ENCODE data around the gene MRPL20. TPM values are rescaled to one million over a fixed set of nuclear protein-coding genes. Genes with fewer than 3 reads are reported as not detected.
A peak's percentile ranks its signal among the peaks of the same experiment; 100 is the strongest.

The MRPL20 gene
- total RNA-seq, 4 donors from 2014 or later = 34.3 to 114 (median 65.1) TPM

- H3K27me3 ChIP-seq = no peaks in the 10 kb centered on the region
- no peak for TF ChIP-seq POLR2A (IDR thresholded peaks at IDR 0.05)
- TF ChIP-seq CTCF (IDR thresholded peaks at IDR 0.05) = no peak
- H3K9me3 ChIP-seq = no peaks in the 10 kb centered on the region
- DNase-seq = no peak
- H3K4me1 ChIP-seq = peaks cover 5 to 24% of the 10 kb centered on the region in 2 donors
- intact Hi-C loops (cut with DNase I; ENCODE audit: low total_unique reads) = loop anchor here (10.0 kb wide), 1 partner anchor 50 kb away; the partner anchor contains the start of genes ACAP3 and PUSL1
- no peaks in the 10 kb centered on the region for H3K36me3 ChIP-seq
- H3K27ac ChIP-seq = peak overlapping the region; percentile 64 to 96
- H3K4me3 ChIP-seq = no peak overlapping the region
Measured at GRCh38 chr1:1354271-1355247, 52.5 kb downstream of the MRPL20 start.

DNA sequence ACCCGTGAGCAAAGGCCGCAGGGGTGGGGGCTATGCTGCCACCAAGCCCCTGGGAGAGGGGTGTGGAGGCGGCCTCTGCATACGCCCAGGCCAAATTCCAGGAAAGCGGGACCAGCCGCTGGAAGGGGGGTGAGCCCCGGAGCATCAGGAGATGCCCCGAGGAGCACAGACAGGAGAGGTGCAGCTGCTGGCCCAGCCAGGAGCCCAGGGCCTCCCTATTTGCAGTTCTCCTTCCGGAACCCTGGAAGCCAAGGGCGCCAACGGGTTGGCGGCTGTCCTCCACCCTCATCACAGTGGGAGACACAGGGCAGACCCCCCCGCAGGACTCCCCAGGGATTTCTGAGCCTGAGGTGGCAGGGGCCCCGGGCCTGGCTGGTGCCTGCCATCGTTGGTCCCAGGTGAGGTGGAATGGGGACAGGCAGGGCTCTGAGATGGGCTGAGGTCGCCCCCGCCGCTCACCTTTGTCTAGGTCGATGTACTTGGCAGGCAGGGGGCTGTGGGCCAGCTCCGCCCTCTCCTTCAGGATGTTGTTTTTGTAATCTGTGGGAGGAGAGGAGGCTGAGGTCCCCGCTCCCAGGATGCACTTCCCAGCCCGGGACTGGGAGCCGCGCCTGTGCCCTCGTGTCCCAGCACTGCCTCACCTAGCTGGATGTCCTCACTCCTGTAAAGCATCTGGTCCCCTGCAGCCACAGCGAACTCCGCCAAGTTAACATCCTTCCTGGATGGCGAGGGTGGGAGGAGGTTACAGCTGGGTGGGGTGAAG is 53.5 kb downstream of the MRPL20 start:
- Histone ChIP-seq H3K36me3 (no peaks in the 10 kb centered on the region), H3K4me3 (no peak overlapping the region), H3K4me1 (peaks cover 5 to 25% of the 10 kb centered on the region in 2 donors), H3K27me3 (no peaks in the 10 kb centered on the region), H3K9me3 (no peaks in the 10 kb centered on the region), H3K27ac (peak overlapping the region; percentile 64 to 96)
- TF ChIP-seq POLR2A (IDR thresholded peaks at IDR 0.05) (no peak), CTCF (IDR thresholded peaks at IDR 0.05) (no peak)
- intact Hi-C loops (cut with DNase I; ENCODE audit: low total_unique reads) = loop anchor here (10.0 kb wide), 1 partner anchor 49 kb away; the partner anchor contains the start of genes ACAP3 and PUSL1
- no peak for DNase-seq

GRCh38 chr1:1352786-1353388 is 54.2 kb downstream of the MRPL20 start:
- H3K36me3 ChIP-seq = no peaks in the 10 kb centered on the region
- intact Hi-C loops (cut with DNase I; ENCODE audit: low total_unique reads) = loop anchor here (10.0 kb wide), 1 partner anchor 48 kb away; the partner anchor contains the start of genes ACAP3 and PUSL1
- no peak overlapping the region for H3K4me3 ChIP-seq
- H3K27ac ChIP-seq = peak overlapping the region; percentile 64 to 96
- TF ChIP-seq CTCF (IDR thresholded peaks at IDR 0.05) (no peak), POLR2A (IDR thresholded peaks at IDR 0.05) (no peak)
- DNase-seq = no peak
- no peaks in the 10 kb centered on the region for H3K27me3 ChIP-seq
- peaks cover 6 to 29% of the 10 kb centered on the region in 2 donors for H3K4me1 ChIP-seq
- no peaks in the 10 kb centered on the region for H3K9me3 ChIP-seq

Other genes starting within 250 kb of the MRPL20 start
- gene TTLL10, start 233.4 kb downstream of the MRPL20 start, total RNA-seq = under 1 TPM in 2 of 4 donors, not detected in 2; 0.35 to 0.51 TPM
- gene TNFRSF18, start 200.7 kb downstream of the MRPL20 start, total RNA-seq = 1 to 10 TPM in 1 of 4 donors, under 1 TPM in 1, not detected in 2; 0.37 to 2.6 TPM
- gene TNFRSF4, start 193.1 kb downstream of the MRPL20 start, total RNA-seq = 1 to 10 TPM in 2 of 4 donors, not detected in 2; 1.3 to 1.5 TPM
- 100 to 1,000 TPM in 1 of 4 donors, 10 to 100 TPM in 3; 29.7 to 105 (median 50.3) TPM for gene SDF4, start 175.3 kb downstream of the MRPL20 start, total RNA-seq
- 10 to 100 TPM in 3 of 4 donors, 1 to 10 TPM in 1; 1.8 to 23.5 (median 17.6) TPM for gene B3GALT6, start 175.1 kb downstream of the MRPL20 start, total RNA-seq
- 1 to 10 TPM in 2 of 4 donors, not detected in 2; 3.1 to 8.2 TPM for gene C1QTNF12, start 160.6 kb downstream of the MRPL20 start, total RNA-seq
- gene UBE2J2, start 133.4 kb downstream of the MRPL20 start, total RNA-seq = 10 to 100 TPM in 3 of 4 donors, 1 to 10 TPM in 1; 9.5 to 66.1 (median 49.8) TPM
- gene SCNN1D, start 126.9 kb downstream of the MRPL20 start, total RNA-seq = 1 to 10 TPM in 3 of 4 donors, under 1 TPM in 1; 0.26 to 8.4 (median 4.4) TPM
- gene ACAP3, start 99.4 kb downstream of the MRPL20 start, total RNA-seq = 10 to 100 TPM; 11.2 to 98.5 (median 44.0) TPM
- 10 to 100 TPM; 14.7 to 34.1 (median 24.3) TPM for gene PUSL1, start 98.7 kb downstream of the MRPL20 start, total RNA-seq
- 100 to 1,000 TPM in 2 of 4 donors, 10 to 100 TPM in 2; 45.6 to 277 (median 130) TPM for gene INTS11, start 82.6 kb downstream of the MRPL20 start, total RNA-seq
- 10 to 100 TPM in 2 of 4 donors, 1 to 10 TPM in 2; 3.5 to 23.9 (median 16.4) TPM for gene CPTP, start 82.5 kb downstream of the MRPL20 start, total RNA-seq
- under 1 TPM in 2 of 4 donors, not detected in 2; 0.14 to 0.34 TPM for gene TAS1R3, start 76.0 kb downstream of the MRPL20 start, total RNA-seq
- 10 to 100 TPM; 35.6 to 94.5 (median 49.7) TPM for gene DVL1, start 57.9 kb downstream of the MRPL20 start, total RNA-seq
- gene MXRA8, start 48.7 kb downstream of the MRPL20 start, total RNA-seq = 100 to 1,000 TPM in 2 of 4 donors, 10 to 100 TPM in 2; 86.1 to 143 (median 117) TPM
- 10 to 100 TPM; 13.2 to 75.8 (median 31.1) TPM for gene AURKAIP1, start 32.1 kb downstream of the MRPL20 start, total RNA-seq
- 100 to 1,000 TPM; 207 to 351 (median 281) TPM for gene CCNL2, start 8.0 kb downstream of the MRPL20 start, total RNA-seq
- 10 to 100 TPM in 2 of 4 donors, 1 to 10 TPM in 2; 1.3 to 20.0 (median 6.7) TPM for gene ANKRD65, start 14.0 kb upstream of the MRPL20 start, total RNA-seq
- 10 to 100 TPM; 15.6 to 67.1 (median 47.1) TPM for gene VWA1, start 28.4 kb upstream of the MRPL20 start, total RNA-seq
- 1 to 10 TPM in 2 of 4 donors, under 1 TPM in 1, not detected in 1; 0.77 to 3.8 (median 1.7) TPM for gene ATAD3C, start 42.4 kb upstream of the MRPL20 start, total RNA-seq
- 10 to 100 TPM in 3 of 4 donors, 1 to 10 TPM in 1; 2.1 to 20.5 (median 17.8) TPM for gene ATAD3B, start 64.5 kb upstream of the MRPL20 start, total RNA-seq
- gene ATAD3A, start 104.9 kb upstream of the MRPL20 start, total RNA-seq = 10 to 100 TPM in 3 of 4 donors, 1 to 10 TPM in 1; 1.8 to 14.8 (median 11.7) TPM
- gene TMEM240, start 133.3 kb upstream of the MRPL20 start, total RNA-seq = 10 to 100 TPM in 1 of 4 donors, 1 to 10 TPM in 1, not detected in 2; 9.4 to 16.3 TPM
- gene SSU72, start 167.6 kb upstream of the MRPL20 start, total RNA-seq = 100 to 1,000 TPM in 2 of 4 donors, 10 to 100 TPM in 2; 44.0 to 273 (median 78.4) TPM
- gene FNDC10, start 192.8 kb upstream of the MRPL20 start, total RNA-seq = under 1 TPM in 2 of 4 donors, not detected in 2; 0.40 to 0.48 TPM
- 10 to 100 TPM; 43.0 to 78.2 (median 57.6) TPM for gene MIB2, start 208.2 kb upstream of the MRPL20 start, total RNA-seq
- 10 to 100 TPM; 10.0 to 97.3 (median 43.7) TPM for gene MMP23B, start 224.9 kb upstream of the MRPL20 start, total RNA-seq